NCI-H2227 (cell line): ENCODE data around the gene PDZD2.

ENCODE experiments used
- DNase-seq: peaks from one replicate; lab custom pipeline; 2025; ENCODE audit not compliant: unreplicated experiment; lab: John Stamatoyannopoulos, UW

The PDZD2 gene

DNA sequence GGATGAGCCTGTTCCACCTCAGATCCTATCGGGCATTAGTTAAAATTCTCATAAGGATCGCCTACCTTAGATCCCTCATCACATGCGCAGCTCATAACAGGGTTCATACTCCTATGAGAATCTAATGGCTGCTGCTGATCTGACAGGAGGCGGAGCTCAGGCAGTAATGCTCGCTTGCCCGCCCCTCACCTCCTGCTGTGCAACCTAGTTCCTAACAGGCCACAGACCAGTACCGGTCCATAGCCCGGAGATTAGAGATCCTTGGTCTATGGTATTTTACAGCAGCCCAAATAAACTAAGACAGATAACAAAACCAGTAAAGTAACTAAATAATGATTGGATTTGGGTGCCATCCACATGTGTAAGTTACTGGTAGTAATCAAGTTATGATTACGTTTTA is 517.7 kb downstream of the PDZD2 start:
- DNase-seq, result no peak

DNA sequence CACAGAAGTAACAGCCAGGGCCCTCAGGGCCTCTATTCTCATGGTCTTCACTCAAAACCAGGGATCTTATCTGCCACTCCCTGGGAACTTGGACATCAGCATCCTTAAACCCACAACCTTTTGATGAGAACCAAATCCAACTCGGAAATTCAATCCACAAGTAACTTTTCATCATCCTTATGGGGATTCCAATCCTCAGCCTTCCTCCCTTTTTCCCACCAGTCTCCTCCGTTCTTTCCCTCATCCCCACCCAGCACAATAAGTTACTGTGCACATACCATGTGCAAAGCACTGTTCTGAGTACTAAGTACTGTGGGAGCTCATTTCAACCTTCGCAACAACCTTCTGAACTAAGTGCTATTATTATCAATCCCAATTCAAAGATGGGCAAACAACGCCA is 518.1 kb downstream of the PDZD2 start:
- no peak for DNase-seq

DNA sequence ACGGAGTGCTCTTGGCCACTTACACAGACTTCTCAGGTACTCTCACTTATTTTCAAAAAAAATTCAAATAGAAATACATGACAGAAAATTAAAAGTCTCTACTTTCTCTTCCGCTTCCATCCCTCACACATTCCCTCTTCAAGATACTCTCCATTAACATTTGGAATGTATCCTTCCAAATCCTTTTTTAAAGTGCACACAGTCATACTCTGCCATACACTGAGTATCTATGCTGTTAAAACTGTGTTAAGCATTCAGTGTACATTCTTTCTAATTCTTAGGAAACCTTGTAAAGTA is 519.7 kb downstream of the PDZD2 start:
- DNase-seq, result no peak

DNA sequence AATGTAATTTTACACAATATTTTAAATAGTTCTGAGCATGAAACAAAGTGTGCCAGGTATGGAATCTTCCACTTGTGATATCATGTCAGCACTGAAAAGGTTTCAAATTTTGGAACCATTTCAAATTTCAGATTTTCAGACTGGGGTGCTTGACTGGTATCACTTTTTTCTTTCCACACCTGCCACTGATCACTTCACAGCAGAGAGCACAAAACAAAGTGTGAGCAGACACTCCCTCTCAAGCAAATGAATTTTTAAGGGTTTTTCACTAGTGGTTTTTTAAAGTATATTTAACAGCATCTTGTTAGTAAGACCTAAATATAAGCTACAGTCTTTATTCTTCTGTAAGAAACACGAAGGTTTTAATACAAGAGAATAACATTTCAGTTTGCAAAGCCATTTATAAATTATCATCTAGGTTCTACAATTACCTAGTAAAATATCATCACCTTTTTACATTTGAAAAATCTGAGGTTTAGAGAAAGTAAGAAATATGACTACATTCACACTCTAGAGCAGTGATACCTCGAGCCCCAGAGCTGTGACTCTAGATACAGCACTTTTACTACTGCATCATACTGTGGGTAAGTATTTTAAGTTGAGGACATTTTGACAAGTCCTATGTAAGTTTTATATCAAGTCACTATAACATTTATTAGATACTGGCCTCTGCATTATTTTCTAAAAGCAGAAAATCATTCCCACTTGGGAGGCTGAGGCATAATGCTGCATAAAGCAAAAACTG is 520.6 kb downstream of the PDZD2 start:
- no peak for DNase-seq

DNA sequence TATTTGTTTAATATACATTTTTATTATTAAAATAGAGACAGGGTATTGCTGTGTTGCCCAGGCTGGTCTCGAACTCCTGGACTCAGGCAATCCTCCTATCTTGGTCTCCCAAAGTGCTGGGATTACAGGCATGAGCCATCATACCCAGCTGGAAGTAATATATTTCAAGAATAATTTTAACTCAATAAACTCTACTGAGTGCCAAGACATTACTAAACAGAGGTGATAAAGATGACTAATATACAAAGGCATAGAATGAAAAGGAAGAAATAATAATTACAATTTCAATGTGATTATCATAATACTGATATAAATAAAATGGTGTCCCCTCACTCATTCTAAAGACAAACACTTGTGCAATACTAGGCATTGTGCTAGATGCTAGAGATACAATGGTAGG is 521.3 kb downstream of the PDZD2 start:
- no peak for DNase-seq
